ENCODE data around the gene CDKN1C.

CDKN1C gene

GRCh38 chr11:2867142-2867541 is 18.4 kb downstream of the CDKN1C start:
- no peak for DNase-seq

GRCh38 chr11:2865922-2866577 is 19.5 kb downstream of the CDKN1C start:
- no peak for DNase-seq

DNA sequence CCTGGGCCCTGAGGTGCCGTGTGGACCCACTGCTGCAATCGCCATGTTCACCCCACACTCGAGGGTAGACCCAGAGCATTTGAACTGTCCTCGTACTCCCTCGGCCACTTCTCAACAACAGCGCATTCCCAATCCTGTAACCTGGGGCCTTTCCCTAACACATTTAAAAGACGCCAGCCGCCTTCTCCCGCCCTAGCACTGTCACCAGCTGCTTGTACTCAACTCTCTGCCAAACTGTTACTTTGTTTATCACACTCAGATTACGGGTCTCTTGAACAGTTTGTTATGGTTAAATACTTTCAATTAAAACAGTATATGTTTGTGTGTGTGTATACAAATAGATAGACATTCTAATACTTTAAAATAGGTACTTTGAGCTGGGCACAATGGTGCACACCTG is 20.7 kb downstream of the CDKN1C start:
- no peak for DNase-seq

DNA sequence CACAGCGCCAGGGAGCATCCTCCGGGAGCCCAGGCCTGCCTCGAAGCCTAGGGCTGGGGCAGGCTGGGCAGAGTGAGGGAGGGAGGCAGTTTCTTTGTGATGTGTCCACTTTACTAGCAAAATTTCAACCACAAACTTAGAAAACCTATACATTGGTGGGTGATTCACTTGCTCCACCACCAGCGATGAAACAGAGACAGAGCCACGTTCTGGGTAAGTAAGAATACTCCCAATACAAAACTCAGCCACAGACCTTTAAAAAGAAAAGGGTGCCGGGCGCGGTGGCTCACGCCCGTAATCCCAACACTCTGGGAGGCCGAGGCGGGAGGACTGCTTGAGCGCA is 22.3 kb downstream of the CDKN1C start:
- DNase-seq, result no peak

GRCh38 chr11:2862395-2863275 is 22.9 kb downstream of the CDKN1C start:
- no peak for DNase-seq

- no peak for DNase-seq
Measured at GRCh38 chr11:2860636-2861035, 24.9 kb downstream of the CDKN1C start.

DNA sequence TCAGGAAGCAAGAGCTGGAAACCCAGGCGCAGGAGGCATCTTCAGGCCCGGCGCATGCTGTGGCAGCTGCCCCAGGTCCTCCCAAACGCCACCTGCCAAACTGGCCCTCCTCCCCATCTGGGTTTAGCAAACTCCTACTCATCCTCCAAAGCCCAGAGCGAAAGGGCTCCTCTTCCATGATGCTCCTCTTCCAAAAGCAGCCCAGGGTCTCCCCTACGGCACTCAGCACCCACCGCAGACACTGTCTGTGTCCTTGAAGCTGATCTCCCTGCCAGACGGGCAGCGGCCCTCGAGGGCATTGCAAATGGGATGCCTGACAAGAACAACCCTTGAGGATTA is 25.9 kb downstream of the CDKN1C start:
- no peak for DNase-seq

GRCh38 chr11:2858995-2859698 is 26.4 kb downstream of the CDKN1C start:
- DNase-seq, result no peak

DNA sequence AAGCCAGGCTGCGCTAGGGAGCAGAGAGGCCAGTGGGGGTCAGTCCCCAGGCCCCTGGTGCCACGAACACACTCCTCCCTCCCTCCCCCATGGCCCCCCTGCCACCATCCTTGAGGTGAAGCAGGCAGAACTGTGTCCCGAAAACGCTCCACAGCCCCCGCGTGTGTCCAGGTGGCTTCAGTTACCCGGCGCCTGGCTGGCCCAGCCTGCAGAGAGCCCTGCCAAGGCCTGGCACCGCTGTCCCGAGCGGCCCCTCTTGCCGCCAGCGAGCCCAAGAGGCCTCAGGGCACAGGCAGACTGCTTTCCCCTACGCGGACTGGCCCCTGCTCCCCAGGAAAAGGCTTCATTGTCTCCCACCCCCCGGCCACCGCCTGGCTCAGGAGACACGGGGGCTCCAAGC is 27.7 kb downstream of the CDKN1C start:
- no peak for DNase-seq

GRCh38 chr11:2857276-2857675 is 28.3 kb downstream of the CDKN1C start:
- DNase-seq, result no peak

- no peak for DNase-seq
Measured at GRCh38 chr11:2855162-2855561, 30.4 kb downstream of the CDKN1C start.

DNA sequence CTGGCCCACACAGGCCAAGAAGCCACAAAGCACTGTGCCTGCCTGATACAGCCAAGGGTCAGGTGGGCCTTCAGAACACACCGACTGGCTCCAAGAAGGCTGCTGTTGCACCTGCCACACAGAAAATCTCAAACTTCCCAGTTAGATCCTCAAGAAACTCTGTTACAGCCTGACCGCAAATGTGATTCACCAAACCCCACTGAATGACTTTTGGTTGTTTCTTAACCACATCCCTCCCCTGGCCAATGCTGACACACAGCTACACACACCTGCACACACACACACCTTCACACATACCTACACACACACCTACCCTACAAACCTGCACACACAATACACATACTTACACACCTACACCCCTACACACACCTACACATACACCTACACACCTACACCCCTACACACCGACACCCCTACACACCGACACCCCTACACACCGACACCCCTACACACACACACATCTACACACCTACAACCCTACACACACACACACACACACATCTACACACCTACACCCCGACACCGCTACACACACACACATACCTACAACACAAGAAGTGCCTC is 31.5 kb downstream of the CDKN1C start:
- DNase-seq, result no peak

- no peak for DNase-seq
Measured at GRCh38 chr11:2853401-2853800, 32.2 kb downstream of the CDKN1C start.

GRCh38 chr11:2849994-2850770 is 35.4 kb downstream of the CDKN1C start:
- no peak for DNase-seq

- no peak for DNase-seq
Measured at GRCh38 chr11:2848497-2848896, 37.1 kb downstream of the CDKN1C start.

DNA sequence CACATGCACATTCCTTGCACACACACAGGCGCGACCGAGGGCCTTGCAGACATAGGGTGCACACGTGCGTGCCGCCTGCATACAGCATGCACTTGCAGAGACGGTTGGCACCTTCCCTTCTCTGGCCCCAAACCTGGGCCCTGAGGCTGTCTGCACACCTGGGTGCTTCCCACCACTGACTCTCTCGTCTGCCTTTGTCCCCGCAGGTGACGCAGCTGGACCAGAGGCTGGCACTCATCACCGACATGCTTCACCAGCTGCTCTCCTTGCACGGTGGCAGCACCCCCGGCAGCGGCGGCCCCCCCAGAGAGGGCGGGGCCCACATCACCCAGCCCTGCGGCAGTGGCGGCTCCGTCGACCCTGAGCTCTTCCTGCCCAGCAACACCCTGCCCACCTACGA is 38.0 kb downstream of the CDKN1C start:
- no peak for DNase-seq

DNA sequence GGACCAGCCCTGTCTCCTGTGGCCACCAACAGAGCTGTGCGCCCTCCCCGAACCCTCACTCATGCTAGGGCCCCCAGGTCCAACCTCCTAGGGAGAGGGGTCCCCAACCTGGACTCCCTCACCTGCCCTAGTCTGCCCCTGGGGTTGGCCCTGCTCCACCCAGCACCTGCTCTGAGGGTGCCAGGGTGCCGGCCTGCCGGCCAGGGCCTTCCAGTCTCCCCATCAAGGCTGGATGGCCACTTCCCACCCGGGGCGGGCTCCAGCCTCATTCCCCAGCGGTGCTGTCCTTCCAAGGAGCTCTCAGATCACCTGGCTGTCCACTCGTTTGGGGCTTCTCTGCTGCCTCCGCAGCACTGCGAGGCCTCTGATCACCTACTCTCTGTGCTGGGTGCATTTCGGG is 39.1 kb downstream of the CDKN1C start:
- DNase-seq, result no peak

- DNase-seq, result no peak
Measured at GRCh38 chr11:2846056-2846455, 39.5 kb downstream of the CDKN1C start.

GRCh38 chr11:2844996-2845395 is 40.6 kb downstream of the CDKN1C start:
- no peak for DNase-seq

DNA sequence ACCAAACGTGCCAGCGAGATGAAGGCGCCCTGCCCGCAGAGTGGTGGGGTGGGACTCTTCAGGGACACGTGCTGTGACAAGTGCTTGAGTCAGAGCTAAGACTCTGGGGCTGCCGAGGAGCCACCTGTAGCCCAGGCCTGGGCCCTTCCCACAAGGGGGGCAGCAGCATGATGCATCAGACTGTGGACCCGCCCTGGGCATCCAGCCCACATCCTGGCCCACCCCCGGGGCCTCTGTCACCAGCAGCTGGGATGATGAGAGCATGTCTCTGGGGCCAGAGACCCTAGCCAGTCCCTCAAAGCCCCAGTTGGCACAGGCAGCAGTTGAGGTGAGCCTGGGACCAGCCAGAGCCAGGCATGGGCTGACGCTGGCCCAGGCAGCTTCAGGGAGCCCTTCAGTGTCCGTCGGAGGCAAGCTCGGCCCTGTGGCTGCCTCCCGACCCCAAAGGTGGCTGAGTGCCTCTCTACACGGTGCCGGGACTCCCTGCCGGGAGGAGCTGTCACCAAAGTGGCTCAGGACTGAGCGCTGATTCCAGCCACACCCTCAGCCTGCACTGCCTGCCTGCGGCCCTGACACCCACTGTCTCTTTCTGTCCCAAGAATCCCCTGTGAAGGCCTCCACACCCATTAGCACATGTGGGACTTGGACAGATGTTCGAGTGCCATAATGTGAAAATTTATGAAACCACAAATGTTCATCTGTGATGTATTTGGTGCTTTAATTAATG is 41.3 kb downstream of the CDKN1C start:
- no peak for DNase-seq

- DNase-seq, result no peak
Measured at GRCh38 chr11:2843551-2843950, 42.0 kb downstream of the CDKN1C start.

- DNase-seq, result no peak
Measured at GRCh38 chr11:2842876-2843275, 42.7 kb downstream of the CDKN1C start.
